RWPE2 (cell line): ENCODE results near the gene ADRA2B.
"Not testable (repeated sequence)": the region's sequence is repeated elsewhere in the genome, so short reads cannot be mapped to it uniquely, and the experiment has no call there.

Source experiments
- ATAC-seq: fragments of 200-7000 bp; cut with Tn5 transposase; 3 replicates; pipeline ENCODE4 v1.9.1; 2021; ENCODE audit warnings: low read depth
- DNase-seq: peaks from one replicate; pipeline ENCODE4 v3.0.0-alpha.2; 2020; ENCODE audit warnings: low spot score
- H3K27ac ChIP-seq: fragments of 450-650 bp; 2 replicates; pipeline ENCODE4 v1.5.1; 2017; ENCODE audit warnings: mild to moderate bottlenecking; ENCODE audit not compliant: poor library complexity, severe bottlenecking
- H3K27me3 ChIP-seq: fragments of 250-450 bp; sonication (Bioruptor Pico); 2 replicates; pipeline ENCODE4 v1.5.1; 2021; ENCODE audit warnings: mild to moderate bottlenecking, moderate library complexity; ENCODE audit not compliant: insufficient read depth, poor library complexity, severe bottlenecking
- H3K36me3 ChIP-seq: fragments of 250-450 bp; sonication (Bioruptor Pico); 2 replicates; pipeline ENCODE4 v1.5.1; 2020; ENCODE audit warnings: low read depth, mild to moderate bottlenecking, moderate library complexity
- H3K4me1 ChIP-seq: fragments of 250-450 bp; sonication (Bioruptor Pico); 2 replicates; pipeline ENCODE4 v1.5.1; 2021; ENCODE audit warnings: mild to moderate bottlenecking, moderate library complexity; ENCODE audit not compliant: insufficient read depth, poor library complexity, severe bottlenecking
- H3K4me3 ChIP-seq: fragments of 250-450 bp; sonication (Bioruptor Pico); 2 replicates; pipeline ENCODE4 v1.5.1; 2021; ENCODE audit warnings: mild to moderate bottlenecking, moderate library complexity; ENCODE audit not compliant: severe bottlenecking
- H3K9me3 ChIP-seq: fragments of 250-450 bp; sonication (Bioruptor Pico); 2 replicates; pipeline ENCODE4 v1.5.1; 2021; ENCODE audit warnings: mild to moderate bottlenecking, moderate library complexity; ENCODE audit not compliant: severe bottlenecking
- CTCF ChIP-seq: fragments of 450-650 bp; IDR thresholded peaks from one replicate; pipeline ENCODE4 v1.5.1; 2017; ENCODE audit warnings: mild to moderate bottlenecking, moderate library complexity; ENCODE audit not compliant: poor library complexity, severe bottlenecking

Gene ADRA2B

GRCh38 chr2:96072746-96073145 lies 43.6 kb downstream of the ADRA2B start:
- Histone ChIP-seq H3K9me3 (no peaks in the 10 kb centered on the region), H3K27me3 (no peaks in the 10 kb centered on the region), H3K4me1 (peaks cover 6% of the 10 kb centered on the region), H3K27ac (no peak overlapping the region), H3K36me3 (no peaks in the 10 kb centered on the region), H3K4me3 (no peak overlapping the region)
- TF ChIP-seq CTCF = no peak
- ATAC-seq (no peak), DNase-seq (no peak)

- not testable (repeated sequence) for H3K36me3 ChIP-seq, H3K4me3 ChIP-seq, ATAC-seq, DNase-seq, H3K4me1 ChIP-seq, H3K9me3 ChIP-seq, H3K27me3 ChIP-seq, H3K27ac ChIP-seq
These were observed 44.3 kb downstream of the ADRA2B start for GRCh38 chr2:96071977-96072491.

- H3K9me3 ChIP-seq, H3K27ac ChIP-seq, H3K27me3 ChIP-seq, H3K4me1 ChIP-seq, ATAC-seq, H3K4me3 ChIP-seq, DNase-seq, H3K36me3 ChIP-seq: not testable (repeated sequence)
These were observed 45.0 kb downstream of the ADRA2B start for GRCh38 chr2:96071087-96071976.

- H3K36me3 ChIP-seq, H3K27me3 ChIP-seq, ATAC-seq, H3K27ac ChIP-seq, H3K9me3 ChIP-seq, DNase-seq, H3K4me1 ChIP-seq, H3K4me3 ChIP-seq: not testable (repeated sequence)
These were observed 46.0 kb downstream of the ADRA2B start for GRCh38 chr2:96070351-96070750.

- DNase-seq = not testable (repeated sequence)
These were observed 46.5 kb downstream of the ADRA2B start for GRCh38 chr2:96069878-96070277.

GRCh38 chr2:96067902-96068581 lies 48.3 kb downstream of the ADRA2B start:
- H3K27ac ChIP-seq = peak overlapping the region; percentile 14
- H3K4me1 ChIP-seq, H3K4me3 ChIP-seq, H3K27me3 ChIP-seq, H3K9me3 ChIP-seq, H3K36me3 ChIP-seq, DNase-seq: not testable (repeated sequence)
- ATAC-seq = peak; percentile 29; the same call in 2 of the 3 replicates

More at GRCh38 chr2:96069878-96070277, 46.5 kb downstream of the ADRA2B start:
- not testable (repeated sequence) for H3K27me3 ChIP-seq, H3K4me3 ChIP-seq, H3K9me3 ChIP-seq, H3K27ac ChIP-seq, H3K4me1 ChIP-seq, ATAC-seq, H3K36me3 ChIP-seq

GRCh38 chr2:96067098-96067660 lies 49.2 kb downstream of the ADRA2B start:
- not testable (repeated sequence) for H3K27ac ChIP-seq, H3K27me3 ChIP-seq, H3K36me3 ChIP-seq, DNase-seq, H3K4me1 ChIP-seq, ATAC-seq, H3K9me3 ChIP-seq, H3K4me3 ChIP-seq

- not testable (repeated sequence) for ATAC-seq, H3K4me3 ChIP-seq, H3K9me3 ChIP-seq, H3K27ac ChIP-seq, H3K36me3 ChIP-seq, H3K27me3 ChIP-seq, H3K4me1 ChIP-seq, DNase-seq
These were observed 49.9 kb downstream of the ADRA2B start for GRCh38 chr2:96066511-96066910.

- not testable (repeated sequence) for H3K27ac ChIP-seq, ATAC-seq, H3K4me1 ChIP-seq, DNase-seq, H3K36me3 ChIP-seq, H3K9me3 ChIP-seq, H3K27me3 ChIP-seq, H3K4me3 ChIP-seq
These were observed 50.4 kb downstream of the ADRA2B start for GRCh38 chr2:96065954-96066353.
